Omental fat pad (tissue), 4 donors: Measurements from ENCODE around the gene VOPP1. TPM values are rescaled to one million over a fixed set of nuclear protein-coding genes. Genes with fewer than 3 reads are reported as not detected.
"Not testable (repeated sequence)": the region's sequence is repeated elsewhere in the genome, so short reads cannot be mapped to it uniquely, and the experiment has no call there.

Experiments used
- ATAC-seq: fragments of 150-250 bp; one replicate; pipeline ENCODE4 v1.9.1; 2016; ENCODE audit warnings: mild to moderate bottlenecking, moderate library complexity; ENCODE audit not compliant: low FRiP score
- DNase-seq: peaks from one replicate; pipeline ENCODE4 v3.0.0-alpha.2; 2019; ENCODE audit warnings: low spot score
- total RNA-seq, 4 donors: library from RNA; depleted of rRNA; stranded (reverse); fragments of >200 nt; gene quantifications; one replicate each; pipeline ENCODE4 v1.1.0, GENCODE V29; 2016
- TF ChIP-seq, protein P1 (sequence below), 3 donors: fragments of 450-650 bp; IDR thresholded peaks; one replicate each; pipeline ENCODE4 v1.5.1; 2016 to 2017; ENCODE audit warnings: antibody characterized with exemption in 3 of 3, mild to moderate bottlenecking in 3 of 3, moderate library complexity in 2 of 3

Gene VOPP1, protein sequence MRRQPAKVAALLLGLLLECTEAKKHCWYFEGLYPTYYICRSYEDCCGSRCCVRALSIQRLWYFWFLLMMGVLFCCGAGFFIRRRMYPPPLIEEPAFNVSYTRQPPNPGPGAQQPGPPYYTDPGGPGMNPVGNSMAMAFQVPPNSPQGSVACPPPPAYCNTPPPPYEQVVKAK
- total RNA-seq = 10 to 100 TPM; 31.3 to 64.0 (median 57.9) TPM

DNA sequence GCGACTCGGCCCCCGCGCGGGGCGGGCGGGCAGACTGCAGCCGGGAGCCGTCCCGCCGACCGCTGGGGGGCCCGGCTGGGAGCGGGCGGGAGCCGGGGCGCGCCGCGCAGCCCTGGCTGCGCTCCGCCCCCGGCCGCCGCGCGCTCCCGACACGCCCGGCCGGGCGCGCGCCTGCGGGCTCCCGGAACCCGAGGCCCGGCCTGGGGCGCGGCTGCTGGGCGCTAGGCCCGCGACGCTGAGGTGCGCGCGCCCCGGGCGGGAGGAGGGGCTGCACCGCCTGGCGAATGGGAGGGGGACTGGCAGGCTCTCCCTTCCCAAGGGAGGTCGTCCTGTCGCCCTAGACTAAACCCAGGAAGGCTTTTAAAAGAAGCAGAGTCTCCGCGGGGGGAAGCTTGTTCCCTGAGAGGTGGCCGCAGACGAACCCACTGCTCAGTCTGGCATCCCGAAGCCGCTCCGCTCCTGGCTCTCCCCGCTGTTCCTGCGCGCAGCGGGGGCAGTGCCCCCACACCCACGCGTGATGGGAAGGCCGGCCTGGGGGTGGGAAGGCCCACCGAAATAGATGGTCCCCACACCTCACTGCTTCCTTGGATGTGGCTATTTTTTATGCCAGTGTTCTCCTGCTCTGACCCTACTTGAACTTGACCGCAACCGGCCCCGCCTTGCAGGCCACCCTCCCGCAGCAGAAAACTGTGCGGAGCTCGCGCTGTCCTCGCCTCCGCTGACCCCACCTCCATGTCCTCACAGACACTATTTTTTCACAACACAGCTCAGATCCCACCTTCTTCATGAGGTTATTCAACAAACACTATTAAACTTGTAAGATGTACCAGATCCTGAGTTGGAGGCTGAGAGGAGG, at the start of gene VOPP1:
Gene VOPP1 (minus strand): TSS at position 125 of the 856 bp plus-strand sequence. CDS start 178 bp downstream, outside the sequence.
- DNase-seq (no peak), ATAC-seq (peak; percentile 81)
- TF ChIP-seq, protein P1, sequence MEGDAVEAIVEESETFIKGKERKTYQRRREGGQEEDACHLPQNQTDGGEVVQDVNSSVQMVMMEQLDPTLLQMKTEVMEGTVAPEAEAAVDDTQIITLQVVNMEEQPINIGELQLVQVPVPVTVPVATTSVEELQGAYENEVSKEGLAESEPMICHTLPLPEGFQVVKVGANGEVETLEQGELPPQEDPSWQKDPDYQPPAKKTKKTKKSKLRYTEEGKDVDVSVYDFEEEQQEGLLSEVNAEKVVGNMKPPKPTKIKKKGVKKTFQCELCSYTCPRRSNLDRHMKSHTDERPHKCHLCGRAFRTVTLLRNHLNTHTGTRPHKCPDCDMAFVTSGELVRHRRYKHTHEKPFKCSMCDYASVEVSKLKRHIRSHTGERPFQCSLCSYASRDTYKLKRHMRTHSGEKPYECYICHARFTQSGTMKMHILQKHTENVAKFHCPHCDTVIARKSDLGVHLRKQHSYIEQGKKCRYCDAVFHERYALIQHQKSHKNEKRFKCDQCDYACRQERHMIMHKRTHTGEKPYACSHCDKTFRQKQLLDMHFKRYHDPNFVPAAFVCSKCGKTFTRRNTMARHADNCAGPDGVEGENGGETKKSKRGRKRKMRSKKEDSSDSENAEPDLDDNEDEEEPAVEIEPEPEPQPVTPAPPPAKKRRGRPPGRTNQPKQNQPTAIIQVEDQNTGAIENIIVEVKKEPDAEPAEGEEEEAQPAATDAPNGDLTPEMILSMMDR (IDR thresholded peaks at IDR 0.05) = no peak

DNA sequence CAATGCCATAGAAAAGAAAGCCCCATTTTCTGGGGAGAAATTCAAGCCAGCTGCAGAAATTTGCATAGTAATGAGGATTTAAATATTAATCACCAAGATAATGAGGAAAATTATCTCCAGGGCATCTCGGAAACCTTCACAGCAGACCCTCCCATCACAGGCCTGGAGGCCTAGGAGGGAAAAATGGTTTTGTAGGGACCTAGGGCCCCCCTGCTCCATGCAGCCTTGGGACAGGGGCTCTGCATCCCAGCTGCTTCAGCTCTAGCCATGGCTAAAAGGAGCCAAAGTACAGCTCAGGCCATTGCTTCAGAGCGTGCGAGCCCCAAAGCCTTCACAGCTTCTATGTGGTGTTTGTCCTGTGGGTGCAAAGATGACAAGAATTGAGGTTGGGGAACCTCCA, 46.6 kb upstream of the VOPP1 start:
- TF ChIP-seq, protein P1 (IDR thresholded peaks at IDR 0.05) = no peak
- no peak for ATAC-seq
- DNase-seq = no peak

DNA sequence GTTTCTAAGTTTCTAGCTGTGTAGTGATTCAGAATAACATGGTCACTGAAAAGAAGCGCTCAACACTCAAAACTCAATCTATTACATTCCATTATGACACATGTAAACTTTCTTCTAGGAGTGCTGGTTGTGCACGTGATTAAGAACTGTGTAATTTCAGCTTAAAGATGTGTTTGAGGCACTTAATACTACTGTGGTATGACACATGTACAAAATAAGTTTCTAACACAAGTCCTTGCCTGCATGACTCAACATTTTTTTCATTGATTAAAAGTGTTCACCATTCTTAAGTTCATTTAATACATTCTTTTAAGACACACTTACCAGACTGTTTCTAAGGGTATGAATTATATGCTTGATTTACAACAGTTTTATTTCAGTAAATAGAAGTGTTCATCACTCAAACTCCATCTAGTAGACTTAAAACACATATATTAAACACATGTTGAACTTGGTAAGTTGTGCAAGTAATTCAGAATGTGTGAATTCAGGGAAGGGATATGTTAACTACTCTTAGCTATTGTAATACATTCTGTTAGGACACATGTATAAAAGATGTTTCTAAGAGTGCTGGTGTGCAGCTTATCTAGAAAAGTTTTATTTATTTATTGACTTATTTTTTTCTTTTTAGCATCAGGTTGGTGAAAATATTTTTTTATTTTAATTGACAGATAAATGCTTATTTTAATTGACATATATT, 42.2 kb upstream of the VOPP1 start:
- not testable (repeated sequence) for ATAC-seq

DNA sequence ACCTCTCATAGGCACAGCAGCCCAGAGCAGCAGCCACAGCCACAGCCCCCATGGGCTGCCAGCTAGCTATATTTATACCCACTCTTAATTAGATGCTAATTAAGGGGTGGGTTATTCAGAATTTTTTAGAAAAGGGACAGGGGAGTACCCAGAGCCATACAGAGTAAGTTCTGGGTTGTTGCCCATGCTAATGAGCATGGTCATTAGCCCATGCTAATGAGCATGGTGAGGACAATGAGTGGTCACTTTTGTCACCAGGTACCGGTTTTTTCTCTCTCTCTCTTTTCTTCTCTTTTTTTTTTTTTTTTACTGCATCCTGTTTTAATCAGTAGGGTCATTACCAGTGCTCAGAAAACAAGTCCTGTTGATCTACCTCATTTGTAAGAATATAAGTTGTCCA, 37.4 kb upstream of the VOPP1 start:
- not testable (repeated sequence) for ATAC-seq, DNase-seq

More for the DNA sequence above, 42.2 kb upstream of the VOPP1 start:
- not testable (repeated sequence) for DNase-seq

DNA sequence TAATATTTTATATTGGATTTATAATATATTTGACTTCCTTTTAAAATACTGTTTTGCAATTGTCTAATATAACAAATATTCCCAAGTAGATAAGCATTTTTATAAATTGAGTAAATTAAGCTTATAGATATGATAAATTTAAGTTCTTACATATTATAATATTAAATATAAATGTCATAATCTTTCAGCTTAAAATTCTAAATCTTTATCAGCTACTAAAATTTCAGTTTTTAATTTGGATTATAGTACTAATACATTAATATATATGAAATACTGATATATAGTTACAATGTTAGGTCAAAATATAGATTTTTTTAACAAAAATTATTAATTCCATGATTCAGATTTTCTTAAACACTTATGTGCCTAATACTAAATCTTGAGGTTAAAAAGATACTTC, 33.4 kb upstream of the VOPP1 start:
- not testable (repeated sequence) for ATAC-seq, DNase-seq

DNA sequence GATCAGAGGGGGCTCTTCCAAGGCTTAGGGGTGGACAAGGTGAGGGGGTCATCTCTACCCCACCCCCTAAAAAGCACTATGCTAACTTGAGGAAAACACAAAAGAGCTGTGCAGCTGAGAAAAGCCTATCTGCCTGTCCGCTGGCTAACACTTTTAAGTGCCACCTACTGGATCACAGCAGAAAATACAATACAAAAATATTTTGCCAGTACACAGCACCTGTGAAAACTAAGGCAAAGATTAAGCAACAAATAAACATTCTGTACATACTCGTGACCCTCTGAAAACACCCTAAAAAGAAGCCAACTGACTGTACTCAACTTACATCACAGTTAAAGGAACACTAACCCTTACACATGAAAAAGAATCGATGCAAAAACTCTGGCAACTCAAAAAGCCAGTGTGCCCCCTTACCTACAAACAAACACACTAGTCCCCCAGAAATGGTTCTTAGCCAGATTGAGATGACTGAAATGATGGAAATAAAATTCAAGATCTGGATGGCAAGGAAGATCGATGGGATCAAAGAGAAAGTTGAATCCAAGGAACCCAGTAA, 25.7 kb upstream of the VOPP1 start:
- ATAC-seq = peak; percentile 29
- DNase-seq = not testable (repeated sequence)

DNA sequence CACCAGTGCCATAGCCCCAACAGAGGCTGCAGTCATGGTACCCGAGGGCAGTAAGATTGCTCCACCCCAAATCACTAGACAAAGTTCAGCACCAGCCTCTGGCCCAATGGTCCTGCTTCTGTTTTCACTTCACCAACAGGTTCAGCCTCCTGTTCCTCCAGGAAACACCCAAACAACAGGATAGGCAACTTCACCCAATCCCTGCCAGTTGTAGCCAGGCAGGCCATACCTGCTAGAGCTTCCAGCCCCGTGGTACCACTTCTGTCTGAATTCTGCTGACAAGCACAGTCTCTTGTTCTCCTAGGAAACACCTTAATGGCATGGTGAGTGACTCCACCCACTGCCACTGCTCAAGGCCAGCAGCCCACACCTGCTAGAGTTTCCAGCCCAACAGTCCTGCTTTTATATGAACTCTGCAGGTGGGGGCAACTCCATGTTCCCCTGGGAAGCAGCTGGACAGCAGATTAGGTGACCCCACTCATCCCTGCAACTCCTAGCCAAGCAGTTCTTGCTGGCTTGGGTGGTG, 25.0 kb upstream of the VOPP1 start:
- not testable (repeated sequence) for ATAC-seq, DNase-seq

DNA sequence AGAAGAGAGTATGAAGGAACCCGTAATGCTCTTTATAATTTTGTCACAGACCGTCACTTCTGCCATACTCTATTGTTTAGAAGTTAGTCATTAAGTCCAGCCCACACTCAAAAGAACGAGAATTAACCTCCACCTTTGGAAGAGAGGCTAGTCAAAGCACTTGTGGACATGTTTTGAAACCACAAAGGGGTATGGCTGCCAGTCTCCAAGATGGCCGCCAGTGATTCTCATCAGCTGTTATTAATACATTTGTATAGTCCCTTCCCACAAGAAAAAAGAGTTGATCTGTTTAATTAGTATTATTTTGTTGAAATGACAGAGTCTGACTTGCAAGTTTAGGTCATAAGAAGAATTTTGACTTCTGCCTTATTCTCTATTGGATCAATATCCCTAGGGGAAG, 23.2 kb upstream of the VOPP1 start:
- DNase-seq (no peak), ATAC-seq (no peak)
- TF ChIP-seq, protein P1 (IDR thresholded peaks at IDR 0.05) = no peak

DNA sequence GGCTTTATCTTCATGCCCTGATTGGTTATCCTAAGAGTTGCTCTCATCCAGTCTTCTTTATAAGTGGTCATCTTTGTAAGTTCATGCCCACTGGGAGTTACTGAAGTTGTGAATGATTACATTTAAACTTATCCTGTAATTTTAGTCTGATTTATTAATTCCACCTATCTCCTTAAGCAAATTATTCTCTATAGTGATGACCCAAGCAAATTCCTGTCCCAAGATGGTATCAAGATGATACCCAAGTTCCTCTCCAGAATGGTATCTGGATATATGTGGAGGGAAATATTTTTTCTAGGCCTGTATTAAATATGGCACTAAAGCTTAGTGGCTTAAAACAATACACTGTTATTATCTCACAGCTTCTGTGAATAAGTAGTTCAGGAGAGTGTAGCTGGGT, 22.6 kb upstream of the VOPP1 start:
- ATAC-seq (no peak), DNase-seq (no peak)
- TF ChIP-seq, protein P1 (IDR thresholded peaks at IDR 0.05) = no peak
